ENCODE results near the gene NUDT16L1.
A peak's percentile ranks its signal among the peaks of the same experiment; 100 is the strongest.
"Not testable (repeated sequence)": the region's sequence is repeated elsewhere in the genome, so short reads cannot be mapped to it uniquely, and the experiment has no call there.

NUDT16L1 gene

DNA sequence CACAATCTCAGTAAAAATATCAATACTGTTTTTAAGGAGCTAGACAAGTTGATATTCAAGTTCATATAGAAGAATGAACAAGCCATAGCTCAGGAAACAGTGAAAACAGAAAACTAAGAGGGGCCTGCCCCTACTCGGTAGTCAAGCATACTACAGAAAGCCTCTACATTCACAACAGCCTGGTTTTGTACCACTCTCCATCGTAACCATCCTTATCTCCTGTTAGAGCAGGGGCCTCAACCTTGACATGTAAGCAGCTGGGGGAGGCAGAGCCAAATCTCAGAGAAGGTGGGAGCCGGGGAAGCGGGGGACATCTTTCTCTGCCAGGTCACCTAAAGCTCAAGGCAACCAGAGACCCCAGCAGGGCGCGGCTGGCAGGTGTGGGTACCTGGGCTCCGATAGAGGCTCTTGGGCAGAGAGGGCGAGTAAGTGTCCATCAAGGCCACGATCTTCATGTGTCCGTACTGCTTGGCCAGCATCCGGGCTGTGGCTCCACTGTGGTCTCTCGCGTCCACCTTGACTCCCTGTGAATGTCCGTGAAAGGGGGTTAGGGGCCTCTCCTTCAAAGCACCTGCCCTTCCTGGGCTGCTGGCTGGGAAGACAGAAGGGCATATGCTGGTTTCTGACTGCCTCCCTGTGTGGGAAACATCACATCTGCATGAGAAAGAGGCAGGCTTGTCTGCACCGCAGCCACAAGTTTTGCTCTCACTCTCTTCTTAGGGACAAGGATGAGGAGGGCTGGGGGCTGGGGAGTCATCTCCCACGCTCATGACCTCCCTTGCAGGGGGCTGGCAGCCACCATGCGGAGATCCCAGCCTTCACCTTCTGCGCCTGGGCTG is 20.5 kb downstream of the NUDT16L1 start:
- DNase-seq = no peak

GRCh38 chr16:4714996-4715395 is 21.6 kb downstream of the NUDT16L1 start:
- no peak for DNase-seq

- no peak for DNase-seq
These were observed 25.1 kb downstream of the NUDT16L1 start for GRCh38 chr16:4718466-4718865.

GRCh38 chr16:4723071-4723767 is 29.9 kb downstream of the NUDT16L1 start:
- no peak for DNase-seq

GRCh38 chr16:4724661-4725270 is 31.4 kb downstream of the NUDT16L1 start:
- no peak for DNase-seq

- no peak for DNase-seq
These were observed 33.3 kb downstream of the NUDT16L1 start for GRCh38 chr16:4726616-4727015.

DNA sequence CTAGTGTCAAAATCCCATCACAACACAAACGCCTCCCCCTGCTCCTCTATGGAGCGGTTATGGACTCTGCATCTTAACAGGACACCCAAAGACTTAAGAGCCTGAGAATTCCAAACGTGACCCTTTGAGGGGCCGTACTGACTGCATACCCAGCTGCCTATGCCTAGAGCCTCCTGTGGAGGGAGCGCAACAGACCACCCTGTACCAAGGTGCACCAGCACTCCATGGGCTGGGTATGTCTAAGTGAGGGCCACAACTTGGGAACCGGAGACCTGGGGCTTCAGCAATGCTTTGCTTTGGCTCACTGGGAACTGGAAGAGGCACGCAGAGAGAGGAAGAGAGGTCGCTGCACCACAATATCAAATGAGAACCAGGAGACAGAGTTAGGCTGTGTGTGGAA is 35.3 kb downstream of the NUDT16L1 start:
- DNase-seq = no peak

- DNase-seq = no peak
These were observed 36.5 kb downstream of the NUDT16L1 start for GRCh38 chr16:4729876-4730275.

- DNase-seq = no peak
These were observed 39.9 kb downstream of the NUDT16L1 start for GRCh38 chr16:4733211-4733742.

DNA sequence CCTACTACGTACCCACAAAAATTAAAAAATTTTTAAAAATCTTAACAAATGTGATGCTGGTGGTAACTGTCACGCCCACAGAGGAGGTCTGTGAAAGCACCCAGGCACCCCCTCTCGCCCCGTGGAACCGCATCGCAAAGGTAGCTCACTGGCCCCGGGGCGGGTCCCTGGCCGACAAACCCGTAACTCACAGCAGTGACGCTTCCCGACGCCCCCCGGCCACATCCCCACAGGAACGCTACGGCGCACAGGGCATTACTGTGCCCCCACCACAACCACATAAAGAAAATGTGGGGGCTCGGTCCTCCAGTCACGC is 40.3 kb downstream of the NUDT16L1 start:
- DNase-seq = peak in 3 of 51 donors; percentile 26 to 45 (median 29)

GRCh38 chr16:4734063-4734729 is 40.8 kb downstream of the NUDT16L1 start, which contains the start of the genes ANKS3 and DNAAF8:
TSS of gene ANKS3 (minus strand) at chr16:4734271. CDS start at chr16:4730149, 4,122 bp downstream.
TSS of gene DNAAF8 (plus strand) at chr16:4734537. CDS start at chr16:4736515, 1,978 bp downstream.
- DNase-seq = peak; percentile 43 to 98 (median 94)

DNA sequence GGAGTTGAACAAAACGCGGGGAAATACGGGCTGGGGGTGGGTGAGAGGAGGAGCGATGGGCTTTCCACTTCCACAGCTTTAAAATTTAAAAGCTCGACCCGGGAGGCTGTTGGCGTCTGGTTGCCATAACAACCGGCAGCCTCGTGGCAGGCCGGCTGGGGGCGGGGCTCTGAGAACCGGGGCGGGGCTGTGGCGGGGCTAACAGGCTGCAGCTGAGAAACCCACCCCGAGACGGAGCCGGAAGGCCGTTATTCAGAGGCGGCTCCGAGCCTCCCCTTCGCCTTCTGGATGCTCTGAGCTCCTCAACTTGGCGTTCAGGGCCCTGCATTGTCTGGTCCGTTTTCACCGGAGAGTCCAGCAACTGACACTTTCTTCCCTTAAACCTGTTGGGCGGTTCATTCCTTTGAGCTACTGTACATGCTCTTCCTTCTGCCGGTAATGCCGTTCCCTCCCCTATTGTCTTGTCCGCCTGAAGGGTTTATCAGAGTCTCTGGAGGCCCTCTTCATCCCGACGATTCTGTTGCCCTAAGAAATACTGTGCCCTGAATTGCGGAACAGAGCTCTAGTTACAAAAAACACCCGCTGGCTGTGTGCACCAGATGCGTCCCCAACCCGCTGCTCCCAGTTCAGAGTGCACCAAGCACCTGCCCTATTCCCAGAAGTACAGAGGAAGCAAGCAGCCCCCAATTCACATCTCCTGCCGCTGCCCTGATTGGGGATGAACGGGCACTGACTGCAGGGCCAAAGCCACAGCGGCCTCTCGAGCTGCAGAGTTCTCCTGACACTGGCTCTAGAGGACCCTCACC is 41.6 kb downstream of the NUDT16L1 start:
- DNase-seq = peak; percentile 12 to 86 (median 69)

- no peak for DNase-seq
These were observed 43.2 kb downstream of the NUDT16L1 start for GRCh38 chr16:4736546-4736945.

GRCh38 chr16:4737545-4737944 is 44.2 kb downstream of the NUDT16L1 start:
- no peak for DNase-seq

- DNase-seq = not testable (repeated sequence)
These were observed 45.0 kb downstream of the NUDT16L1 start for GRCh38 chr16:4738370-4738769.

- no peak for DNase-seq
These were observed 50.0 kb downstream of the NUDT16L1 start for GRCh38 chr16:4743226-4743878.

DNA sequence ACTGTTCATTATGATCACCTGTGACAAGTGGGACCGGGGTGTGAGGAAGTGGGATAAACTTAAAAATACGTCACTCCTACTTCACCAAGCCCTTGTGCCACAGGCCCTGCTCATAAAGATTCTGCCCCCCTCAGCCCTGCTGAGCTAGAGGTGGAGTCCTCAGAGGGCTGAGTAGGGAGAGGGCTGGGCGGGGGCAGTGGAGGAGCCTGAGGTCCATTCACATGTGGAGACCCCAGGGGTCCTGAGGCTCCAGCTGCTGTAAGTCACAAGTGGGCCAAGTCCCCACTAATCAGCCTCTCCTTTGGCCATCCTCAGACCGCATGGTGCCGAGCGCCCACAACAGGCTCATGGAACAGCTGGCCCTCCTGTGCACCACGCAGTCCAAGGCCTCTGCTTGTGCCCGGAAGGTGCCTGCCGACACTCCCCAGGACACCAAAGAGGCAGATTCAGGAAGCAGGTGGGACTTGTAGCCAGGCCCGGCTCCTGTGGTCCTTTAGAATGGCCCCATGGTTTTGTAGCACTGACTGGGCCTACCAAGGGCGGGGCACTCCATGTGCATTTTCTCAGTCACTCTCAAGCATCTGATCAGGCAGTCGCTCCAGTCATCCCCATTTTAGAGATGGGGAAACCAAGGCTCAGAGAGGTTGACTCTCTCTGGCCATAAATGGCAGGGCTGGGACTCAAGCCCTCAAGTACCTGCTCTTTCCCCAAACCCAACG is 51.4 kb downstream of the NUDT16L1 start:
- DNase-seq = no peak

GRCh38 chr16:4745274-4745569 is 51.9 kb downstream of the NUDT16L1 start:
- no peak for DNase-seq
